Trophoblast cell (in vitro differentiated cells and primary cell): Measurements from ENCODE around the gene MCU.

Source experiments
- DNase-seq, 2 donors: peaks; one replicate each; pipeline ENCODE4 v3.0.0-alpha.2; 2016
- H2AFZ ChIP-seq: 2 replicates; pipeline ENCODE4 v1.6.1; 2013; ENCODE audit warnings: low read length, moderate library complexity, mild to moderate bottlenecking; ENCODE audit not compliant: insufficient read depth, poor library complexity
- H2AK5ac ChIP-seq: 2 replicates; pipeline ENCODE4 v1.6.1; 2013; ENCODE audit warnings: mild to moderate bottlenecking, low read length
- H2BK120ac ChIP-seq: 2 replicates; pipeline ENCODE4 v1.6.1; 2013; ENCODE audit warnings: low read length, mild to moderate bottlenecking, moderate library complexity; ENCODE audit not compliant: insufficient read depth, poor library complexity
- H2BK12ac ChIP-seq: 2 replicates; pipeline ENCODE4 v1.6.1; 2013; ENCODE audit warnings: mild to moderate bottlenecking, low read length, moderate library complexity
- H2BK5ac ChIP-seq: 2 replicates; pipeline ENCODE4 v1.6.1; 2013; ENCODE audit warnings: low read length, low read depth, moderate library complexity, mild to moderate bottlenecking; ENCODE audit not compliant: poor library complexity
- H3K14ac ChIP-seq: 2 replicates; pipeline ENCODE4 v1.6.1; 2013; ENCODE audit warnings: mild to moderate bottlenecking, low read length
- H3K18ac ChIP-seq: 2 replicates; pipeline ENCODE4 v1.6.1; 2013; ENCODE audit warnings: mild to moderate bottlenecking, low read length
- H3K23ac ChIP-seq: 2 replicates; pipeline ENCODE4 v1.6.1; 2013; ENCODE audit warnings: low read length
- H3K27ac ChIP-seq: 2 replicates; pipeline ENCODE4 v1.5.1; 2013; ENCODE audit warnings: low read depth, mild to moderate bottlenecking, inconsistent platforms, low read length, moderate library complexity
- H3K27me3 ChIP-seq: 2 replicates; pipeline ENCODE4 v1.6.1; 2013; ENCODE audit warnings: inconsistent platforms, mild to moderate bottlenecking, low read length, moderate library complexity; ENCODE audit not compliant: insufficient read depth
- H3K36me3 ChIP-seq, 2 experiments: 1 replicate in 1 of 2; 2 replicates in 1 of 2; pipeline ENCODE4 v1.6.1; 2013; ENCODE audit warnings: low read length in 2 of 2, mild to moderate bottlenecking in 2 of 2, moderate library complexity in 1 of 2; ENCODE audit not compliant: insufficient read depth in 2 of 2, control insufficient read depth in 1 of 2
- H3K4ac ChIP-seq: 2 replicates; pipeline ENCODE4 v1.6.1; 2013; ENCODE audit warnings: low read depth, mild to moderate bottlenecking, low read length, moderate library complexity
- H3K4me1 ChIP-seq, 2 experiments: 1 replicate in 1 of 2; 2 replicates in 1 of 2; pipeline ENCODE4 v1.6.1; 2013; ENCODE audit warnings: low read length in 2 of 2, mild to moderate bottlenecking in 2 of 2, moderate library complexity in 1 of 2; ENCODE audit not compliant: insufficient read depth in 2 of 2, control insufficient read depth in 1 of 2
- H3K4me2 ChIP-seq: 2 replicates; pipeline ENCODE4 v1.6.1; 2013; ENCODE audit warnings: inconsistent platforms, mild to moderate bottlenecking, low read length, moderate library complexity
- H3K4me3 ChIP-seq: 2 replicates; pipeline ENCODE4 v1.5.1; 2013; ENCODE audit warnings: mild to moderate bottlenecking, low read depth, low read length, inconsistent platforms
- H3K79me1 ChIP-seq: one replicate; pipeline ENCODE4 v1.6.1; 2013; ENCODE audit warnings: low read length
- H3K79me2 ChIP-seq: 2 replicates; pipeline ENCODE4 v1.6.1; 2013; ENCODE audit warnings: low read length, mild to moderate bottlenecking; ENCODE audit not compliant: control insufficient read depth, insufficient read depth, poor library complexity
- H3K9ac ChIP-seq: 2 replicates; pipeline ENCODE4 v1.6.1; 2013; ENCODE audit warnings: mild to moderate bottlenecking, low read length
- H3K9me3 ChIP-seq: 2 replicates; pipeline ENCODE4 v1.6.1; 2013; ENCODE audit warnings: low read depth, mild to moderate bottlenecking, control low read depth, inconsistent platforms, low read length; ENCODE audit not compliant: insufficient read depth
- H4K12ac ChIP-seq: 2 replicates; pipeline ENCODE4 v1.6.1; 2013; ENCODE audit warnings: low read depth, mild to moderate bottlenecking, low read length, moderate library complexity
- H4K8ac ChIP-seq: 2 replicates; pipeline ENCODE4 v1.6.1; 2013; ENCODE audit warnings: low read depth, mild to moderate bottlenecking, low read length, moderate library complexity
- H4K91ac ChIP-seq: one replicate; pipeline ENCODE4 v1.6.1; 2013; ENCODE audit warnings: low read depth, mild to moderate bottlenecking, low read length, moderate library complexity
- WGBS: extraction: QIAGEN DNeasy Blood & Tissue Kit; methylation state at CpG from one replicate; pipeline ENCODE4 v1.1.7; 2013; ENCODE audit warnings: missing lambda C conversion rate; ENCODE audit not compliant: insufficient read length, insufficient coverage; ENCODE audit errors: extremely low coverage; 5-methylcytosine and 5-hydroxymethylcytosine counted together

The MCU gene

DNA sequence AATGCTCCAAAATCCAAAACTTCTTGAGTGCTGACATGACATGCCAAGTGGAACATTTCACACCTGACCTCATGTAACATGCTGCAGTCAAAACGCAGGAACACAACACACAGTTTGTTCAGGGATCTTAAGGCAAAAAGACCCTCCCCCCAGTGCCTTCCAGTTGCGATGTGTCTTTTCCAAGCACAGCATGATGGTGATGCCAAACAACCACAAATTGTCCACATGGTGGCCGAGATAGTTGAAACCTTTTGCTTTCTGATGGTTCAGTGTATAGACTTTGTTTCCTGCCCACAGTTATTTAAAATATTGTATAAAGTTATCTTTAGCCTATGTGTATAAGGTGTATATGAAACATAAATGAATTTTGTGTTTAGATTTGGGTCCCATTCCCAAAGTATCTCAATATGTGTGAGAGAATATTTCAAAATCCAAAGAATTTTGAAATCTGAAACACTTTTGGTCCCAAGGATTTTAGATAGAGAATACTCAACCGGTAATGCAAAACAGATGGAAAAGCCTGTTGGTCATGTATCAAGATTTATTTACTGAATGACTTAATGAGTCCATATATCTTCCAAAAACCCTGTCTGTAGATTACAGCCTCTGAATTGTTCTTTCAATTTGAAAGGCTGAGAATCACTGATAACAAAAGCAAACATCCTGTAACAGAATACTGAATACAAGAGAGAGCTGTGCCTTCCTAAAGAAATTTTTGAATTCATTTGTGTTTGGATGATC is 108.2 kb downstream of the MCU start:
- H3K4me3 ChIP-seq, result no peak overlapping the region
- no peaks in the 10 kb centered on the region for H3K27me3 ChIP-seq
- H3K79me2 ChIP-seq, result no peaks in the 10 kb centered on the region
- no peaks in the 10 kb centered on the region for H3K9me3 ChIP-seq
- H3K14ac ChIP-seq, result no peak overlapping the region
- no peak overlapping the region for H2AK5ac ChIP-seq
- WGBS, result no CpG with 5 or more reads among the region's 4 CpGs
- no peak for DNase-seq
- no peak overlapping the region for H3K27ac ChIP-seq
- H3K9ac ChIP-seq, result no peak overlapping the region
- H3K36me3 ChIP-seq, result no peaks in the 10 kb centered on the region
- no peak overlapping the region for H4K91ac ChIP-seq
- H2AFZ ChIP-seq, result no peak overlapping the region
- no peak overlapping the region for H3K4ac ChIP-seq
- no peak overlapping the region for H3K4me2 ChIP-seq
- no peaks in the 10 kb centered on the region for H3K79me1 ChIP-seq
- no peak overlapping the region for H2BK12ac ChIP-seq
- H3K23ac ChIP-seq, result no peak overlapping the region
- no peak overlapping the region for H4K8ac ChIP-seq
- no peaks in the 10 kb centered on the region for H3K4me1 ChIP-seq
- H2BK120ac ChIP-seq, result no peak overlapping the region
- H4K12ac ChIP-seq, result no peak overlapping the region
- no peak overlapping the region for H3K18ac ChIP-seq
- no peak overlapping the region for H2BK5ac ChIP-seq

DNA sequence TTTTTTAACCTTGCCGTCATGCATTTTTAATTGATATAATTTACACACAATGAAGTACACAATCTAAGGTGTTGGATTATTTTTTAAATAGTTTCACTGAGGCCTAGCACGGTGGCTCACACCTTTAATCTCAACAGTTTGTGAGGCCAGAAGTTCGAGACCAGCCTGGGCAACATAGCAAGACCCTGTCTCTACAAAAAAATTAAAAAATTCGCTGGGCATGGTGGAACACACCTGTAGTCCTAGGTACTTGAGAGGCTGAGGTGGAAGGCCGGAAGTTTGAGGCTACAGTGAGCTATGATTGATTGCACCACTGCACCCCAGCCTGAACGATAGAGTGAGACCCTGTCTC is 108.8 kb downstream of the MCU start:
- H2AFZ ChIP-seq, result no peak overlapping the region
- H4K12ac ChIP-seq, result no peak overlapping the region
- no peak overlapping the region for H3K23ac ChIP-seq
- no peak overlapping the region for H2BK5ac ChIP-seq
- H2BK120ac ChIP-seq, result no peak overlapping the region
- no peak overlapping the region for H3K27ac ChIP-seq
- no peak overlapping the region for H3K14ac ChIP-seq
- no peak overlapping the region for H3K4me2 ChIP-seq
- no peak overlapping the region for H3K4me3 ChIP-seq
- H3K9ac ChIP-seq, result no peak overlapping the region
- H3K18ac ChIP-seq, result no peak overlapping the region
- no peaks in the 10 kb centered on the region for H3K9me3 ChIP-seq
- no peaks in the 10 kb centered on the region for H3K27me3 ChIP-seq
- no peaks in the 10 kb centered on the region for H3K36me3 ChIP-seq
- no peak overlapping the region for H4K91ac ChIP-seq
- no peak overlapping the region for H2BK12ac ChIP-seq
- no peaks in the 10 kb centered on the region for H3K79me1 ChIP-seq
- no peaks in the 10 kb centered on the region for H3K79me2 ChIP-seq
- no CpG with 5 or more reads among the region's 6 CpGs for WGBS
- no peak overlapping the region for H3K4ac ChIP-seq
- H3K4me1 ChIP-seq, result no peaks in the 10 kb centered on the region
- DNase-seq, result no peak
- H4K8ac ChIP-seq, result no peak overlapping the region
- no peak overlapping the region for H2AK5ac ChIP-seq

DNA sequence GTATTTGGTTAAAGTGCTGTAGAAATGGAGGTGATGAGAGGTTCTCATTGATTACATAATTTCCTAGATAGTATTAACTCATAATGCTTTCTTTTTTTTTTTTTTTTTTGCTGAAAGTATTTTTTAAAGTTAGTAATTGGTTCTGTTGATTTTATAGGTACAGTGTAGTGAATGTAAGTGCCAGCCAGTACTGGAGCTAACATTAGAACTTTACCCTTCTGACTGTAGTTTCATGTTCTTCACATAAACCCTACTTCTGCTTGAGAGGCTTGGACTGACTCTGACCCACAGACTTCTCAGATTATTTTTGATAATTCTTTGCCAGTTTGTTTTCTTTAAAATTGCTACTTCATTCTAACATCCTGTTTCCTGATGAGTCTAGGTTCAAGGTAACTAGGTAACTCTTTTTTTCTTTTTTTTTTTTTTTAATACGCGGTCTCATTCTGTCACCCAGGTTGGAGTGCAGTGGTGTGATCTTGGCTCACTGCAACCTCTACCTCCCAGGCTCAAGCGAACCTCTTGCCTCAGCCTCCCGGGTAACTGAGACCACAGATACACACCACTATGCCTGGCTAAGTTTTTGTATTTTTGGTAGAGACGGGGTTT is 109.4 kb downstream of the MCU start:
- H3K27ac ChIP-seq, result no peak overlapping the region
- no peaks in the 10 kb centered on the region for H3K36me3 ChIP-seq
- no peaks in the 10 kb centered on the region for H3K4me1 ChIP-seq
- H3K18ac ChIP-seq, result peak overlapping the region; percentile 18
- H3K79me1 ChIP-seq, result no peaks in the 10 kb centered on the region
- no peak for DNase-seq
- no peak overlapping the region for H2BK12ac ChIP-seq
- WGBS, result no CpG with 5 or more reads among the region's 5 CpGs
- H3K9me3 ChIP-seq, result no peaks in the 10 kb centered on the region
- H3K4me2 ChIP-seq, result no peak overlapping the region
- H3K27me3 ChIP-seq, result no peaks in the 10 kb centered on the region
- no peak overlapping the region for H2AK5ac ChIP-seq
- no peak overlapping the region for H3K23ac ChIP-seq
- no peak overlapping the region for H3K9ac ChIP-seq
- H2AFZ ChIP-seq, result no peak overlapping the region
- no peak overlapping the region for H3K4ac ChIP-seq
- H4K8ac ChIP-seq, result no peak overlapping the region
- no peak overlapping the region for H3K4me3 ChIP-seq
- no peak overlapping the region for H4K91ac ChIP-seq
- no peak overlapping the region for H2BK120ac ChIP-seq
- no peak overlapping the region for H3K14ac ChIP-seq
- no peak overlapping the region for H2BK5ac ChIP-seq
- H3K79me2 ChIP-seq, result no peaks in the 10 kb centered on the region
- no peak overlapping the region for H4K12ac ChIP-seq

DNA sequence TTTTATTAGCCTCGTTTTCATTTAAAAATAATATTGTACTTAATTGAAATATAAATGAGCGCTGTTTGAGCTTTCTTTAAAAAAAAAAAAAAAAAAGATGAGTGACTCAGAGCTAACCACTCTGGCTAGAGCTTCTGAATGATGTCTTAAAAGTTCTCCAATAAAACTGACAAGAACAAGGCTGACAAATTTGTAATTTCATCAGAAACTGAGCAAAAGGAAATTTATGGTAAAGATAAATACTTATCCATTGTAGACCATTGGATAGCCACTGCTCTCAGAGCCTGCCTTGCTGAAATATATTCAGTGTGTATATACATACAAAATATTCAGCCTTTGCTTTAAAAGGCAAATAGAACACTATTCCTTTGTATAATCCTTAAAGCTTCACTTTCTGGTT is 110.4 kb downstream of the MCU start:
- H4K12ac ChIP-seq, result no peak overlapping the region
- H2AFZ ChIP-seq, result no peak overlapping the region
- no peak overlapping the region for H3K4me2 ChIP-seq
- no peaks in the 10 kb centered on the region for H3K36me3 ChIP-seq
- H4K91ac ChIP-seq, result no peak overlapping the region
- no peak overlapping the region for H3K4ac ChIP-seq
- H2BK12ac ChIP-seq, result no peak overlapping the region
- no peak for DNase-seq
- H3K79me1 ChIP-seq, result no peaks in the 10 kb centered on the region
- no peaks in the 10 kb centered on the region for H3K27me3 ChIP-seq
- no peak overlapping the region for H2BK5ac ChIP-seq
- H3K4me1 ChIP-seq, result no peaks in the 10 kb centered on the region
- no CpG with 5 or more reads among the region's 2 CpGs for WGBS
- no peak overlapping the region for H3K9ac ChIP-seq
- H2BK120ac ChIP-seq, result no peak overlapping the region
- no peak overlapping the region for H3K27ac ChIP-seq
- no peak overlapping the region for H4K8ac ChIP-seq
- no peak overlapping the region for H3K4me3 ChIP-seq
- H3K79me2 ChIP-seq, result no peaks in the 10 kb centered on the region
- H3K14ac ChIP-seq, result no peak overlapping the region
- H3K9me3 ChIP-seq, result no peaks in the 10 kb centered on the region
- no peak overlapping the region for H3K23ac ChIP-seq
- no peak overlapping the region for H2AK5ac ChIP-seq
- H3K18ac ChIP-seq, result no peak overlapping the region
